B cell (primary cell): Measurements from ENCODE around the gene NRF1.

Experiments used
- EZH2 ChIP-seq: IDR thresholded peaks from 2 replicates; pipeline ENCODE4 v1.6.1; 2012; ENCODE audit warnings: borderline replicate concordance, low read depth, mild to moderate bottlenecking, moderate library complexity, low read length; ENCODE audit not compliant: insufficient read depth, poor library complexity, severe bottlenecking
- TF ChIP-seq, protein P1 (sequence below): fragments of 200-600 bp; IDR thresholded peaks from one replicate; pipeline ENCODE4 v1.8.0; 2022; ENCODE audit warnings: antibody characterized with exemption, mild to moderate bottlenecking

DNA sequence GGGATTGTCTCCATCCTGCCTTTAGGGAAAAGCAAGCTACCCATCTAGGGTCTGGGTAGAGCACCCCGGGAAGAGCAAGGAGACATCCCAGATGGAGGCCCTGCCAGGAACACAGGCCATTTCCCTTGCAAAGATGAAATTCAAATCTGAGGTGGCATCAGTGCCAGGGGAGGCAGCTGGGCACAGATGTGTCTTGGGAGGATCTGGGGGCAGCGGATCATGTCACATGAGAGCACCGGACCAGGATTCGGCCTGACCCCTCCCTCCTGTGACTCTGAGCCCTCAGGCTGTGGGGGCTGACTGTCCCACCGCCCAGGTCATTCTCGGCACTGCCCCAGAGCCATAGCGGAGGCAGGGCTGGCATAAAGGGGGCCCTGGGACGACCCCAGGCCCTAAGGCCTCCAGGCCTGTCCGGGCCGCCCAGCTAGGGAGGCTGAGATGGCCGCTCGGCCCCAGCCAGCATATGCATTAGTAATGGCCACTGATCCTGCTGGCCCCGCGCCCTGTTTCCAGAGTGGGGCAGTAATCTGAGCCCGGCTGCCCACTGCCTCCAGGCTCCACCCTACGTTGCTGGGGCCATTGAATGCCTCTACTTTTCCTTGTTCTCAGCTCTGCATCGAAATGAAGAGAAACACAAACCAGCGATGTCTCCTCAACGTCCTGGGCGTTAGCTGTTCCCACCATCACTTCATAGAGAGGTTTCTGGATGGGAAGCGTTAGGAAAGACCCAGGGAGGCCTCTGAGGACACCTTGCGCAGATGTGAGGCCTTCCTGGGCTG, 192.8 kb downstream of the NRF1 start:
- TF ChIP-seq, protein P1, sequence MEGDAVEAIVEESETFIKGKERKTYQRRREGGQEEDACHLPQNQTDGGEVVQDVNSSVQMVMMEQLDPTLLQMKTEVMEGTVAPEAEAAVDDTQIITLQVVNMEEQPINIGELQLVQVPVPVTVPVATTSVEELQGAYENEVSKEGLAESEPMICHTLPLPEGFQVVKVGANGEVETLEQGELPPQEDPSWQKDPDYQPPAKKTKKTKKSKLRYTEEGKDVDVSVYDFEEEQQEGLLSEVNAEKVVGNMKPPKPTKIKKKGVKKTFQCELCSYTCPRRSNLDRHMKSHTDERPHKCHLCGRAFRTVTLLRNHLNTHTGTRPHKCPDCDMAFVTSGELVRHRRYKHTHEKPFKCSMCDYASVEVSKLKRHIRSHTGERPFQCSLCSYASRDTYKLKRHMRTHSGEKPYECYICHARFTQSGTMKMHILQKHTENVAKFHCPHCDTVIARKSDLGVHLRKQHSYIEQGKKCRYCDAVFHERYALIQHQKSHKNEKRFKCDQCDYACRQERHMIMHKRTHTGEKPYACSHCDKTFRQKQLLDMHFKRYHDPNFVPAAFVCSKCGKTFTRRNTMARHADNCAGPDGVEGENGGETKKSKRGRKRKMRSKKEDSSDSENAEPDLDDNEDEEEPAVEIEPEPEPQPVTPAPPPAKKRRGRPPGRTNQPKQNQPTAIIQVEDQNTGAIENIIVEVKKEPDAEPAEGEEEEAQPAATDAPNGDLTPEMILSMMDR: no peak
- TF ChIP-seq EZH2: no peak
